ENCODE results near the gene CKAP5.
"Not testable (repeated sequence)": the region's sequence is repeated elsewhere in the genome, so short reads cannot be mapped to it uniquely, and the experiment has no call there.

CKAP5 gene

GRCh38 chr11:46799725-46800124, 46.4 kb downstream of the CKAP5 start:
- intact Hi-C loops (cut with DNase I); DNase-seq: not testable (repeated sequence)

GRCh38 chr11:46778416-46778815, 67.7 kb downstream of the CKAP5 start:
- intact Hi-C loops (cut with DNase I), result no loop called here
- DNase-seq, result no peak

- DNase-seq, result no peak
- intact Hi-C loops (cut with DNase I), result no loop called here
These were observed 69.2 kb downstream of the CKAP5 start for GRCh38 chr11:46776878-46777277.

- intact Hi-C loops (cut with DNase I), result no loop called here
- DNase-seq, result no peak
These were observed 76.4 kb downstream of the CKAP5 start for GRCh38 chr11:46769636-46770221.

- no peak for DNase-seq
- intact Hi-C loops (cut with DNase I), result no loop called here
These were observed 79.4 kb downstream of the CKAP5 start for GRCh38 chr11:46766656-46767055.

- no peak for DNase-seq
- intact Hi-C loops (cut with DNase I), result no loop called here
These were observed 83.8 kb downstream of the CKAP5 start for GRCh38 chr11:46762248-46762647.

- intact Hi-C loops (cut with DNase I), result no loop called here
- DNase-seq, result no peak
These were observed 84.3 kb downstream of the CKAP5 start for GRCh38 chr11:46761807-46762206.

GRCh38 chr11:46760429-46761128, 85.5 kb downstream of the CKAP5 start:
- DNase-seq, result no peak
- intact Hi-C loops (cut with DNase I), result no loop called here

- intact Hi-C loops (cut with DNase I), result no loop called here
- peak in 6 of 10 donors; percentile 14 to 91 (median 38) for DNase-seq
These were observed 86.9 kb downstream of the CKAP5 start for GRCh38 chr11:46759196-46759595.

- intact Hi-C loops (cut with DNase I), result no loop called here
- DNase-seq, result no peak
These were observed 90.1 kb downstream of the CKAP5 start for GRCh38 chr11:46755962-46756361.

- intact Hi-C loops (cut with DNase I), result no loop called here
- DNase-seq, result no peak
These were observed 98.9 kb downstream of the CKAP5 start for GRCh38 chr11:46747150-46747549.

GRCh38 chr11:46745995-46746394, 100.1 kb downstream of the CKAP5 start:
- intact Hi-C loops (cut with DNase I), result no loop called here
- DNase-seq, result no peak

GRCh38 chr11:46745328-46745727, 100.8 kb downstream of the CKAP5 start:
- intact Hi-C loops (cut with DNase I), result no loop called here
- DNase-seq, result no peak

- no peak for DNase-seq
- intact Hi-C loops (cut with DNase I), result no loop called here
These were observed 102.3 kb downstream of the CKAP5 start for GRCh38 chr11:46743693-46744339.

GRCh38 chr11:46743043-46743442, 103.0 kb downstream of the CKAP5 start:
- intact Hi-C loops (cut with DNase I), result no loop called here
- DNase-seq, result no peak

GRCh38 chr11:46741600-46742484, 104.2 kb downstream of the CKAP5 start:
- intact Hi-C loops (cut with DNase I), result no loop called here
- DNase-seq, result no peak

GRCh38 chr11:46738887-46739286, 107.2 kb downstream of the CKAP5 start:
- intact Hi-C loops (cut with DNase I), result no loop called here
- DNase-seq, result no peak

- DNase-seq, result no peak
- intact Hi-C loops (cut with DNase I), result no loop called here
These were observed 108.4 kb downstream of the CKAP5 start for GRCh38 chr11:46737699-46738098.

- intact Hi-C loops (cut with DNase I), result no loop called here
- DNase-seq, result no peak
These were observed 109.5 kb downstream of the CKAP5 start for GRCh38 chr11:46736615-46737014.

GRCh38 chr11:46736146-46736545, 109.9 kb downstream of the CKAP5 start:
- intact Hi-C loops (cut with DNase I), result no loop called here
- DNase-seq, result no peak

GRCh38 chr11:46733234-46733633, 112.8 kb downstream of the CKAP5 start:
- intact Hi-C loops (cut with DNase I), result no loop called here
- DNase-seq, result peak in 1 of 10 donors; percentile 48
